Uterus (tissue), 4 donors: ENCODE measurements around the gene RIPOR3. TPM values are rescaled to one million over a fixed set of nuclear protein-coding genes. Genes with fewer than 3 reads are reported as not detected.

Experiments
- DNase-seq, 2 donors: peaks; one replicate each; pipeline ENCODE4 v3.0.0-alpha.2; 2019 to 2020
- H3K27ac ChIP-seq, 2 donors: fragments of 200-600 bp; sonication (generic); 1 replicate in 1 of 2; 2 replicates in 1 of 2; pipeline ENCODE4 v1.5.1; 2016 to 2018
- H3K27me3 ChIP-seq, 2 donors: fragments of 200-600 bp; sonication (generic); one replicate each; pipeline ENCODE4 v1.5.1; 2018 to 2019; ENCODE audit warnings: control low read depth in 1 of 2
- H3K36me3 ChIP-seq, 2 donors: fragments of 200-600 bp; sonication (generic); one replicate each; pipeline ENCODE4 v1.5.1; 2019; ENCODE audit warnings: control low read depth in 1 of 2
- H3K4me1 ChIP-seq, 2 donors: fragments of 200-600 bp; sonication (generic); one replicate each; pipeline ENCODE4 v1.5.1; 2018 to 2019; ENCODE audit warnings: control low read depth in 1 of 2
- H3K4me3 ChIP-seq, 2 donors: fragments of 200-600 bp; sonication (generic); 1 replicate in 1 of 2; 2 replicates in 1 of 2; pipeline ENCODE4 v1.5.1; 2018 to 2019; ENCODE audit warnings: mild to moderate bottlenecking in 1 of 2
- H3K9me3 ChIP-seq, 2 donors: fragments of 200-600 bp; sonication (generic); one replicate each; pipeline ENCODE4 v1.5.1; 2019; ENCODE audit warnings: control low read depth in 1 of 2
- POLR2A ChIP-seq, 2 donors: fragments of 450-650 bp; IDR thresholded peaks; one replicate each; pipeline ENCODE4 v1.6.1; 2016; ENCODE audit warnings: antibody characterized with exemption in 2 of 2, mild to moderate bottlenecking in 1 of 2, moderate library complexity in 1 of 2
- intact Hi-C: fragments of 100-400 bp; cut with DNase I; formaldehyde crosslinking; loops from one replicate; pipeline ENCODE4 v1.15.1; 2023; ENCODE audit warnings: low total_unique reads
- microRNA counts, 2 donors: library from miRNA; unstranded; fragments of <30 nt; microRNA quantifications; one replicate each; lab custom pipeline; 2016 to 2017
- microRNA-seq: library from miRNA; unstranded; fragments of <30 nt; microRNA quantifications from one replicate; pipeline ENCODE4, GENCODE V29; 2016; ENCODE audit warnings: borderline microRNAs expressed, borderline replicate concordance
- small RNA-seq: library from RNA; depleted of rRNA; stranded (forward); fragments of <200 nt; gene quantifications from one replicate; pipeline ENCODE3, GENCODE V24; 2016
- total RNA-seq, 4 donors: library from RNA; depleted of rRNA in 3 of 4; stranded (reverse); fragments of >200 nt in 3 of 4; gene quantifications; one replicate each; pipeline versions ENCODE4 v1.1.0 to v1.2.4, GENCODE V29; 2014 to 2023
- TF ChIP-seq, protein P1 (sequence below), 4 experiments: fragments of 200-600 bp in 2 of 4; fragments of 450-650 bp in 2 of 4; sonication (generic) in 2 of 4; IDR thresholded peaks; one replicate each; pipeline ENCODE4 v1.5.1; 2016 to 2019; ENCODE audit warnings: antibody characterized with exemption in 4 of 4, mild to moderate bottlenecking in 2 of 4, moderate library complexity in 1 of 4
- donor health status: DM: yes; HTN: yes; CAD: no.

Gene RIPOR3
- total RNA-seq, 4 donors from 2014 or later, result 9.1 to 85.4 (median 17.8) TPM

DNA sequence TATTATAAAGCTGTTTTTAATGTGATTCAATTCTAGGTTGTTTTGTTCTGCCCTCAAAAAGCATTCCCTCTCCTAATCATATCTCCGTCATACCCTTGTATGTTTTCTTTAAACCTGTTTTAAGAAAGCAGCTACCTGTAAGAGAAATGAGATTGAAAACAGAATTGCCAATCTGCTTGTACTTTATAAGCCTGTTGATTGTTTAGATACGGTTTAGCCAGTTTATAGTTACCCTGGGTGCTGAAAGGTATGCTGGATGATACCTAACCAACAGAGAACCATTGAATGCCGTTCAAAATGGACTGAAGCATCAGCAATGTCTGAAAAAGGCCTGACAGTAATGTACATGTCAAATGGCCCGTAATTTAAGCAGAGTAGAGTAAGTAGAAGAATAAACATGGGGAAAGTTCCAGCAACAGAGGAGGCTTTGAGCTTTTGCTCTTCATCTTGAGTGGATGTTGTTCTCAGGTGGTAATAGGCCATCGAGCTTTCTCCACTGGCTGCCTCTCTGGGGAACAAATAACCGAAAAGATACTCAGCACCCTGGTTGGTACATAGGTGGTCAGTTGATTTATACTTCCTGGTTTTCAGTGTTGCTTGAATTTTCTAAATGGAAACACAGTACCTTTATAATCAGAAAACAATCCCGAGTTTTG, 153.7 kb downstream of the RIPOR3 start:
- H3K27me3 ChIP-seq, result no peaks in the 10 kb centered on the region
- intact Hi-C loops, result no loop called here
- TF ChIP-seq, protein P1, sequence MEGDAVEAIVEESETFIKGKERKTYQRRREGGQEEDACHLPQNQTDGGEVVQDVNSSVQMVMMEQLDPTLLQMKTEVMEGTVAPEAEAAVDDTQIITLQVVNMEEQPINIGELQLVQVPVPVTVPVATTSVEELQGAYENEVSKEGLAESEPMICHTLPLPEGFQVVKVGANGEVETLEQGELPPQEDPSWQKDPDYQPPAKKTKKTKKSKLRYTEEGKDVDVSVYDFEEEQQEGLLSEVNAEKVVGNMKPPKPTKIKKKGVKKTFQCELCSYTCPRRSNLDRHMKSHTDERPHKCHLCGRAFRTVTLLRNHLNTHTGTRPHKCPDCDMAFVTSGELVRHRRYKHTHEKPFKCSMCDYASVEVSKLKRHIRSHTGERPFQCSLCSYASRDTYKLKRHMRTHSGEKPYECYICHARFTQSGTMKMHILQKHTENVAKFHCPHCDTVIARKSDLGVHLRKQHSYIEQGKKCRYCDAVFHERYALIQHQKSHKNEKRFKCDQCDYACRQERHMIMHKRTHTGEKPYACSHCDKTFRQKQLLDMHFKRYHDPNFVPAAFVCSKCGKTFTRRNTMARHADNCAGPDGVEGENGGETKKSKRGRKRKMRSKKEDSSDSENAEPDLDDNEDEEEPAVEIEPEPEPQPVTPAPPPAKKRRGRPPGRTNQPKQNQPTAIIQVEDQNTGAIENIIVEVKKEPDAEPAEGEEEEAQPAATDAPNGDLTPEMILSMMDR (IDR thresholded peaks at IDR 0.05), result no peak
- TF ChIP-seq POLR2A (IDR thresholded peaks at IDR 0.05), result no peak
- peaks cover 12 to 17% of the 10 kb centered on the region in 2 donors for H3K4me1 ChIP-seq
- no peak for DNase-seq
- no peak overlapping the region for H3K4me3 ChIP-seq
- no peak overlapping the region for H3K27ac ChIP-seq
- no peaks in the 10 kb centered on the region for H3K9me3 ChIP-seq
- H3K36me3 ChIP-seq, result no peaks in the 10 kb centered on the region

DNA sequence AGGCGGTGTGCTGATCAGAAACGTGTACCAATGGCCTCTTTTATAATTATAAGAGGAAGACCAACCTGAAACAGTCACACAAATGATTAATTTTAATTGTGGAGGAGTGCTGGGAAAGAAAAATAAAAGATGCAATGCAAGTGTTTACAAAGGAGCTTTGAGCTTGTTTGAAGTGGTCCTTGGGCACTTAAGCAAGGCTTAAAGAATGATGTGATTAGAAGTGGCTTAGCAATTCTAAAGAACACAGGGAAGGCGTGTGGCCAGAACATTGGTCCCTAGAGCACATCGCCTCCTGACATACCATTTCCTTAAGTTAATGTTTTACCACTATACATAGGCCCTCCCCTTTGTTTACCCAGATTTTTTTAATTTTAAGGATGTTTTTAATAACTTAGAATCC, 155.0 kb downstream of the RIPOR3 start:
- no peak for DNase-seq
- TF ChIP-seq, protein P1 (IDR thresholded peaks at IDR 0.05), result no peak
- TF ChIP-seq POLR2A (IDR thresholded peaks at IDR 0.05), result no peak
- Histone ChIP-seq H3K36me3 (no peaks in the 10 kb centered on the region), H3K27me3 (no peaks in the 10 kb centered on the region), H3K27ac (no peak overlapping the region), H3K4me1 (peaks cover 8 to 9% of the 10 kb centered on the region in 2 donors), H3K4me3 (no peak overlapping the region), H3K9me3 (no peaks in the 10 kb centered on the region)
- intact Hi-C loops, result no loop called here

MicroRNAs within 50 kb of the gene (microRNA counts, 767-probe panel; counts per million panel counts)
- microRNA hsa-miR-645 (lab: Ali Mortazavi, UCI), result 0 counts per million in 2 donors

Small RNAs within 50 kb of the gene (microRNA-seq; reads per million reads assigned to microRNA genes)
- gene MIR1302-5, result not detected
- not detected for gene MIR645

Small RNAs within 50 kb of the gene (small RNA-seq; reads per million reads assigned to genes)
- not detected for gene MIR1302-5
- not detected for gene MIR645
- gene RF00019, result not detected

Other genes with a start within 250 kb of the RIPOR3 start
- gene PTPN1, start 181.2 kb downstream of the RIPOR3 start, total RNA-seq, result 10 to 100 TPM; 14.1 to 33.9 (median 20.2) TPM
- 10 to 100 TPM in 2 of 4 donors, 1 to 10 TPM in 2; 2.0 to 13.2 (median 7.8) TPM for gene PARD6B, start 40.0 kb upstream of the RIPOR3 start, total RNA-seq
- 1 to 10 TPM in 2 of 4 donors, under 1 TPM in 1, not detected in 1; under 0.01 to 9.1 (median 3.5) TPM for gene BCAS4, start 103.5 kb upstream of the RIPOR3 start, total RNA-seq
- 10 to 100 TPM; 30.6 to 90.1 (median 63.1) TPM for gene ADNP, start 239.9 kb upstream of the RIPOR3 start, total RNA-seq